H1 (cell line): Measurements from ENCODE around the gene PPP1R2. TPM values are rescaled to one million over a fixed set of nuclear protein-coding genes. Genes with fewer than 3 reads are reported as not detected.

Experiments used
- ASH2L ChIP-seq: fragments of 200-600, 300-600 bp; sonication (generic); IDR thresholded peaks from one replicate; pipeline ENCODE4 v1.7.1; 2017; ENCODE audit warnings: low read length
- BRCA1 ChIP-seq: IDR thresholded peaks from 2 replicates; pipeline ENCODE4 v1.6.1; 2012; ENCODE audit warnings: low read depth, low read length, improper control_type of control experiment
- HDAC2 ChIP-seq, 2 experiments: fragments of 300-600 bp in 1 of 2; sonication (generic) in 1 of 2; IDR thresholded peaks; 2 replicates each; pipeline ENCODE4 v1.6.1; 2011 to 2012; ENCODE audit warnings: low read depth in 2 of 2, low read length in 2 of 2, mild to moderate bottlenecking in 2 of 2, moderate library complexity in 2 of 2, borderline replicate concordance in 1 of 2, inconsistent platforms in 1 of 2
- KDM1A ChIP-seq: fragments of 200-600, 300-600 bp; sonication (generic); IDR thresholded peaks from 2 replicates; pipeline ENCODE4 v1.7.1; 2016; ENCODE audit warnings: mild to moderate bottlenecking, low read length, borderline replicate concordance
- MAFK ChIP-seq: IDR thresholded peaks from 2 replicates; pipeline ENCODE4 v1.6.1; 2012; ENCODE audit warnings: low read depth, mild to moderate bottlenecking, improper control_type of control experiment, low read length
- POU5F1 ChIP-seq: IDR thresholded peaks from 2 replicates; pipeline ENCODE4 v1.6.1; 2011; ENCODE audit warnings: low read depth, mild to moderate bottlenecking, low read length, moderate library complexity
- RBBP5 ChIP-seq: IDR thresholded peaks from 2 replicates; pipeline ENCODE4 v1.7.1; 2012; ENCODE audit warnings: low read depth, mild to moderate bottlenecking, inconsistent platforms, low read length, moderate library complexity, borderline replicate concordance
- RFX5 ChIP-seq: IDR thresholded peaks from 2 replicates; pipeline ENCODE4 v1.6.1; 2011; ENCODE audit warnings: low read depth, low read length, improper control_type of control experiment, borderline replicate concordance
- TEAD4 ChIP-seq: IDR thresholded peaks from 2 replicates; pipeline ENCODE4 v1.6.1; 2012; ENCODE audit warnings: low read depth, low read length, inconsistent platforms, mixed read lengths
- polyA plus RNA-seq, 7 experiments: library from polyadenylated mRNA; depleted of rRNA in 3 of 7; stranded (reverse) in 5 of 7; unstranded in 2 of 7; fragments of >200 nt in 5 of 7; fragments of 200-250 nt in 2 of 7; gene quantifications; 1 replicate in 5 of 7; 2 replicates in 1 of 7; 4 replicates in 1 of 7; pipeline versions ENCODE4 v1.2.1 to v1.2.3, GENCODE V29; 2011 to 2013; ENCODE audit warnings: missing spikeins in 2 of 7, mixed read lengths in 2 of 7
- total RNA-seq: library from RNA; stranded (reverse); fragmentation: NEBNext Ultra II Directional; extraction: Animal tissue kit (Norgen Biotek cat#: 25700); gene quantifications from 2 replicates; pipeline ENCODE4 v1.2.1, GENCODE V29; 2021
- TF ChIP-seq, protein P1 (sequence below): fragments of 300-600 bp; sonication (generic); IDR thresholded peaks from 2 replicates; pipeline ENCODE4 v1.7.1; 2012; ENCODE audit warnings: low read length, moderate library complexity, mild to moderate bottlenecking, inconsistent platforms; ENCODE audit not compliant: insufficient replicate concordance

PPP1R2 gene
- total and polyA plus RNA-seq, 2 of the 8 experiments (the other 6 are each of a cell fraction or from before 2014, with no cell fraction given): 14.0 to 26.5 TPM

DNA sequence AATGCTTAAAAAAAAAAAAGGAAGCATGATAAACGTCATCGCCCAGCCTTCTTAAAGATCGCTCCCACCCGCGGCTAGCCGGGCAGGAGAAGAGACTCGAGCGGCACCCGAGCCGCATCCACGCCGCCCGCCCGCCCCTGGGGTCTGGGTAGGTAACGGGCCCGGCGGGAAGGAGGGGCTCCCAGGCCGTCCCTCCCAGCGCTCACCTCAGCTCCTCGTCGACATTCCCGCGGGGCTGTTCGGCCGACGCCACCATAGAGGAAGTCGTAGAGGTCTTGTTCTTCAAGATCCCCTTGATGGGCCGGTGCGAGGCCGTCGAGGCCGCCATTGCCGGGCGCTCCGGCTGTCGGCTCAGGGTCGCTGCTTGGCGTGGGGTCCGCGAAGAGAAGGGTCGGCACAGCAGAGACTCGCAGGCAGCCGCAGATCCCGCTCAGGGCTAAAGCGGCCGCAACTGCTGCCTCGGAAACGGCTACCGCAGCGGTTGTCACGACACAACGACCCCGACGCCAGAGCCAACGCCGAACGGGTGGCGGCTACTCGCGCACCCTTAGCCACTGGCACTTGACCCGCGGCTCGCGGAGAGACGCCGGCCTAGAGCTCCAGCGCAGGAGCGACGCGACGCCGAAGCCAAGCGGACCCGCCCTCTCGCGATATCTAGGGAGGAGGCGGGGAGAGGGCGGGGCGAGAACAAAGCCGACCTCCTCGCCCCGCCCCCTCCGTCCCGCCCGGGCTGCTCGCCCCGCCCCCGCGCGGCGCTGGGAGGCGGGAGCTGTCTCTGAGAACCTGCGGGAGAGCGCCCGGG, at the start of gene PPP1R2 (continued):
- TF ChIP-seq, protein P1, sequence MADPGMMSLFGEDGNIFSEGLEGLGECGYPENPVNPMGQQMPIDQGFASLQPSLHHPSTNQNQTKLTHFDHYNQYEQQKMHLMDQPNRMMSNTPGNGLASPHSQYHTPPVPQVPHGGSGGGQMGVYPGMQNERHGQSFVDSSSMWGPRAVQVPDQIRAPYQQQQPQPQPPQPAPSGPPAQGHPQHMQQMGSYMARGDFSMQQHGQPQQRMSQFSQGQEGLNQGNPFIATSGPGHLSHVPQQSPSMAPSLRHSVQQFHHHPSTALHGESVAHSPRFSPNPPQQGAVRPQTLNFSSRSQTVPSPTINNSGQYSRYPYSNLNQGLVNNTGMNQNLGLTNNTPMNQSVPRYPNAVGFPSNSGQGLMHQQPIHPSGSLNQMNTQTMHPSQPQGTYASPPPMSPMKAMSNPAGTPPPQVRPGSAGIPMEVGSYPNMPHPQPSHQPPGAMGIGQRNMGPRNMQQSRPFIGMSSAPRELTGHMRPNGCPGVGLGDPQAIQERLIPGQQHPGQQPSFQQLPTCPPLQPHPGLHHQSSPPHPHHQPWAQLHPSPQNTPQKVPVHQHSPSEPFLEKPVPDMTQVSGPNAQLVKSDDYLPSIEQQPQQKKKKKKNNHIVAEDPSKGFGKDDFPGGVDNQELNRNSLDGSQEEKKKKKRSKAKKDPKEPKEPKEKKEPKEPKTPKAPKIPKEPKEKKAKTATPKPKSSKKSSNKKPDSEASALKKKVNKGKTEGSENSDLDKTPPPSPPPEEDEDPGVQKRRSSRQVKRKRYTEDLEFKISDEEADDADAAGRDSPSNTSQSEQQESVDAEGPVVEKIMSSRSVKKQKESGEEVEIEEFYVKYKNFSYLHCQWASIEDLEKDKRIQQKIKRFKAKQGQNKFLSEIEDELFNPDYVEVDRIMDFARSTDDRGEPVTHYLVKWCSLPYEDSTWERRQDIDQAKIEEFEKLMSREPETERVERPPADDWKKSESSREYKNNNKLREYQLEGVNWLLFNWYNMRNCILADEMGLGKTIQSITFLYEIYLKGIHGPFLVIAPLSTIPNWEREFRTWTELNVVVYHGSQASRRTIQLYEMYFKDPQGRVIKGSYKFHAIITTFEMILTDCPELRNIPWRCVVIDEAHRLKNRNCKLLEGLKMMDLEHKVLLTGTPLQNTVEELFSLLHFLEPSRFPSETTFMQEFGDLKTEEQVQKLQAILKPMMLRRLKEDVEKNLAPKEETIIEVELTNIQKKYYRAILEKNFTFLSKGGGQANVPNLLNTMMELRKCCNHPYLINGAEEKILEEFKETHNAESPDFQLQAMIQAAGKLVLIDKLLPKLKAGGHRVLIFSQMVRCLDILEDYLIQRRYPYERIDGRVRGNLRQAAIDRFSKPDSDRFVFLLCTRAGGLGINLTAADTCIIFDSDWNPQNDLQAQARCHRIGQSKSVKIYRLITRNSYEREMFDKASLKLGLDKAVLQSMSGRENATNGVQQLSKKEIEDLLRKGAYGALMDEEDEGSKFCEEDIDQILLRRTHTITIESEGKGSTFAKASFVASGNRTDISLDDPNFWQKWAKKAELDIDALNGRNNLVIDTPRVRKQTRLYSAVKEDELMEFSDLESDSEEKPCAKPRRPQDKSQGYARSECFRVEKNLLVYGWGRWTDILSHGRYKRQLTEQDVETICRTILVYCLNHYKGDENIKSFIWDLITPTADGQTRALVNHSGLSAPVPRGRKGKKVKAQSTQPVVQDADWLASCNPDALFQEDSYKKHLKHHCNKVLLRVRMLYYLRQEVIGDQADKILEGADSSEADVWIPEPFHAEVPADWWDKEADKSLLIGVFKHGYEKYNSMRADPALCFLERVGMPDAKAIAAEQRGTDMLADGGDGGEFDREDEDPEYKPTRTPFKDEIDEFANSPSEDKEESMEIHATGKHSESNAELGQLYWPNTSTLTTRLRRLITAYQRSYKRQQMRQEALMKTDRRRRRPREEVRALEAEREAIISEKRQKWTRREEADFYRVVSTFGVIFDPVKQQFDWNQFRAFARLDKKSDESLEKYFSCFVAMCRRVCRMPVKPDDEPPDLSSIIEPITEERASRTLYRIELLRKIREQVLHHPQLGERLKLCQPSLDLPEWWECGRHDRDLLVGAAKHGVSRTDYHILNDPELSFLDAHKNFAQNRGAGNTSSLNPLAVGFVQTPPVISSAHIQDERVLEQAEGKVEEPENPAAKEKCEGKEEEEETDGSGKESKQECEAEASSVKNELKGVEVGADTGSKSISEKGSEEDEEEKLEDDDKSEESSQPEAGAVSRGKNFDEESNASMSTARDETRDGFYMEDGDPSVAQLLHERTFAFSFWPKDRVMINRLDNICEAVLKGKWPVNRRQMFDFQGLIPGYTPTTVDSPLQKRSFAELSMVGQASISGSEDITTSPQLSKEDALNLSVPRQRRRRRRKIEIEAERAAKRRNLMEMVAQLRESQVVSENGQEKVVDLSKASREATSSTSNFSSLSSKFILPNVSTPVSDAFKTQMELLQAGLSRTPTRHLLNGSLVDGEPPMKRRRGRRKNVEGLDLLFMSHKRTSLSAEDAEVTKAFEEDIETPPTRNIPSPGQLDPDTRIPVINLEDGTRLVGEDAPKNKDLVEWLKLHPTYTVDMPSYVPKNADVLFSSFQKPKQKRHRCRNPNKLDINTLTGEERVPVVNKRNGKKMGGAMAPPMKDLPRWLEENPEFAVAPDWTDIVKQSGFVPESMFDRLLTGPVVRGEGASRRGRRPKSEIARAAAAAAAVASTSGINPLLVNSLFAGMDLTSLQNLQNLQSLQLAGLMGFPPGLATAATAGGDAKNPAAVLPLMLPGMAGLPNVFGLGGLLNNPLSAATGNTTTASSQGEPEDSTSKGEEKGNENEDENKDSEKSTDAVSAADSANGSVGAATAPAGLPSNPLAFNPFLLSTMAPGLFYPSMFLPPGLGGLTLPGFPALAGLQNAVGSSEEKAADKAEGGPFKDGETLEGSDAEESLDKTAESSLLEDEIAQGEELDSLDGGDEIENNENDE: no peak
- no peak for TF ChIP-seq MAFK
- TF ChIP-seq HDAC2 (IDR thresholded peaks at IDR 0.05; ENCODE audit: borderline replicate concordance in 1 of 2, low read depth in 2 of 2, low read length in 2 of 2): no peak
- TF ChIP-seq RBBP5: peak; percentile 94; the same call in 1 of the 2 replicates
- no peak for TF ChIP-seq POU5F1
- no peak for TF ChIP-seq KDM1A
- TF ChIP-seq BRCA1: peak; percentile 77
- no peak for TF ChIP-seq RFX5
- peak; percentile 72 for TF ChIP-seq ASH2L
- TF ChIP-seq TEAD4: no peak
